ENCODE results near the gene FDXR.

FDXR gene

DNA sequence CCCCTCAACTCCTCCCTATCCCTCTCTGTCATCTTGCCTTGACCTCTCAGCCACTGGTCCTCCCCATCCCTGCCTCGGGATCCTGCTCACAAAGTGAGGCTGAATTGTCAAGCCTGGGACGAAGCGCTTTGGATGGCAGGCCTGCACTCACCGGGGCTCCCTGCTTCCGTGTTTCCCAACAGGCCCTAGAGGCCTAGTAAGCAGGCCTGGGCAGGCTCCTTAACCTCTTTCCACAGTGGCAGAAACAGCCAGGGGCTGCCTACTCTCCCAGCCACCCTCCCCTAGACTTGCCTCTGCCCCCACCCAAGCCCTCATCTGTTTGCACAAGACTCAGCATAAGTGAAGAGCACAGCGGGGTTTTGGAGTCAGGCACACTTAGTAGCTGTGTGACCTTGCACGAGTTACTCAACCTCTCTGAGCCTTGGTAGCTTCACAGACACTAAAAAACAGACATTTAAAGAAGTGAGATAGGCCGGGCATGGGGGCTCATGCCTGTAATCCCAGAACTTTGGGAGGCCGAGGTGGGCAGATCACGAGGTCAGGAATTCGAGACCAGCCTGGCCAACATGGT, 25.7 kb upstream of the FDXR start:
- FAIRE-seq: no peak
- no peak for DNase-seq (ENCODE audit: low spot score)

DNA sequence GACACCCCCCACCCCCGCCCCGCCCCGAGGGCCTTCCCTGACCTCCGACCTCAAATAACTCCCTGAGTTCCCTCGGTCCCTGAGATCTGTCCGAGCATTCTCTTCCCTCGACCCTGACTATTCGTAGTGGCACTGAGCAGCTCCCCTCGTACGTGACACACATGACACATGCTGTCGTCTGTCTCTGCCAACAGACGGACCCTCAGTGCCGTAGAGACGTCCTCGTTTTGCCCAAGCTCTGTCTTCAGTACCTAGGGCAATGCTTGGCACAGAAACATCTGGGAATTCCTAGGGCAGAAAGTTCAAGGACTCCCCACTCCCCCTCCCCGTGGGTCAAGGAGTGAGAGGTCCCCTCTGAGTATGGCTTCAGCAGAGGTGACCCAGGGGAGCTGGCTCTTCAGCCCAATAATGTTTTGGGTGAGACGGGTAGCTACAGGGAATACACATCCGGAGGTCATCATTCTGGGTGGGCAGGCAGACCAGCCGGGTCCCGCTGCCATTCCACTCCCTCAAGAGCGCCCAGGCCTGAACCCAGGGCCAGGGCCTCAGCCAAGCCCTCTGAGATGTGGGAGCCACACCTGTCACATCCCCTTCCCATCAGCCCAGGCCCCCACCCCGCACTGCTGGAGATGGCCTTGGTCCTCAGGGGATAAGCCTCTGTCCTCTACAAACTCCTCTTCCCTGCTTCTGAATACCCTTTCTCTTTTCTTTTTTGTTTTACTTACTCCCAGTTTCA, 21.3 kb upstream of the FDXR start:
- DNase-seq (ENCODE audit: low spot score): no peak
- no peak for FAIRE-seq

DNA sequence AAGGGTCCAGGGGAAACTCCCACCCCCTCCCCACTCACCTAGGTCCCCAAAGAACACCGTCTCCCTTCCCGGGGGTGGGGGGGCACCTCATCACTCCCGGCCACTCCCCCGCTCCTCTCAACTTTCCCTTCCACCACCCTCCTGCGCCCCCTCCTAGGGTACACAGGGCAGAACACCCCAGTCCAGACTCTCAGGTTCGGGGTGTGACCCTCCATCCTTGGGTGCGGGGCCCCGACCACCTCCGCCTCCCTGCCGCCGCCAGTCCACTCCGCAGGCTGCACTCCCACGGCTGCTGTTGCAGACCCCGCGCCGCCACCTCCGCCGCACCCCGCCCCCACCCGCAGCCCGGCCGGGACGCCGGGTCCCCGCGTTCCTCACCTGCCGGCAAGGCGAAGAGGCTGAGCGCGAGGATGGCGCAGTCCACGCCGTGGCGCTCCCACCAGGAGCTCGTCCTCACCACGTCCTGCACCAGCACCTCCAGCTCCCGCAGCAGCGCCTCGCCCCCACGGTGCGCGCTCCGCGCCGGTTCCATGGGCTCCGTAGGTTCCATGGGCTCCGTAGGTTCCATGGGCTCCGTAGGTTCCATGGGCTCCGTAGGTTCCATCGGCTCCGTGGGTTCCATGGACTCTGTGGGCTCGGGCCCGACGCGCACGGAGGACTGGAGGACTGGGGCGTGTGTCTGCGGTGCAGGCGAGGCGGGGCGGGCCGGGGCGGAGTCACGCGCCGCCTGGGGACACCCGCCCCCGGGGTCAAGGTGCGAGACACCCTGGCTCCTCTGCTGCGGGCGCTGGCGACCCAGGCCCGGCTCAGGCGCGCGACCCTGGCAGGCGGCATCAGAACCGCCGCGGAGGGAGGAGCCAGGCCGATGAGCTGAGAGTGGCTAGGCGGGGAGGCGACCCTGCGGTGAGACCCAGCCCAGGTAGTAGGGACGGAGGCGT, 20.4 kb upstream of the FDXR start, which contains the start of gene FADS6:
Gene FADS6 (minus strand): TSS at position 660 of the 938 bp plus-strand sequence. CDS start 38 bp downstream, at position 622.
- no peak for DNase-seq (ENCODE audit: low spot score)
- FAIRE-seq: no peak

DNA sequence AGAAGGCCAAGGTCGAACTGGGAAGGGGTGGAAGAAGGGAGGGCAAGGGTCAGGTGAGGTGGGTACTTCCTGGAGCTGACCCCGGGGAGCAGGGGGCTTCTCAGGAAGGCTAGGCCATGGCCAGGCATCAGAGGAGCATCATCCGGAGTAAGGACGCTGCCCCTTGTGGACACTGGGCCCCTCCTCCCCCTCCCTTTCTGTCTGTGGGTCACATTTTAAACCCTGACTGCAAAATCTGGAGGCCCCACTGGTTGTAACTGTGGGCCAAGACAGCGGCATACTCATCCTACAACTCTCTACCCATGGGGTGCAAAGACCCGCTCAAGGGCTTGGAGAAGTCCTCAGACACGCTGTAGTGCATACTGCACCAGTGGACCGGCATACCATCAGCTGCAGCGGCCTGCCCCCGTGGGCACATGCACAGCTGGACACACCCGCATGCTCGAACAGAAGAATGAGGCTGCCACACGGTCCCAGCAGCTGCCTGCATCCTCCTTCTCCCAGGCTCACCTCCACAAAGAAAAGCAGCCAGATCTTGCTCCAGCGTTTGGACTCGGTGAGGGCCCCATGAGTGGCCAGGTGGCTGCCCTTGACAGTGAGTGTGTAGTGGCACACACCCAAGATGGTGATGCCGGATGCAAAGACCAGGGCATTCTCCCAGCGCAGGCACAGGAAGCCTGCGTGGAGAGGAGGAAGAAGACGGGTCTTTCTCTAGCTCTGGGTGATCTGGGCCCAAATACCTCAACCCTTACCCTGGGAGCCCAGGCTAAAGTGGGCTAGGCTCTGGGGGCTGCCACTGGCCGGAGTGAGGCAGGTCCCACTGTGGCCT, 19.4 kb upstream of the FDXR start:
- FAIRE-seq (no peak), DNase-seq (ENCODE audit: low spot score) (no peak)

DNA sequence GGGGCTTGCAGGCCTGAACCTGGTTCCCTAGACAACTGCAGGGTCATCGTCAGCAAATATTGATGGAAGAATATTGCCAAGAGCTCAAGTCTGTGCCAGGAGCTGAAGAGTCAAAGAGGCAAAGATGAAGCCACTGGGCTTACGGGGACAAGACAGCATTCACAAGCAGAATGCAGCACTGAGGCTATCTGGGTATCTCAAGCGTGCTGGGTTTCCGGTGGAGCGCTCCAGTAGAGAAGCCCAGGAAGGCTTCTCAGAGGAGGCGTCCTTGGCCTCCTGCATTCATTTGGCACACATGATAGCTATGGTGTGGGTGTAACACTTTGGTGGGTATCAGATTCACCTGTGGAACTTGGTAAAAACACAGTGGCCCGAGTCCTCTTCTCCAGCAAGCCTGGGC, 17.8 kb upstream of the FDXR start:
- FAIRE-seq: no peak
- no peak for DNase-seq (ENCODE audit: low spot score)

DNA sequence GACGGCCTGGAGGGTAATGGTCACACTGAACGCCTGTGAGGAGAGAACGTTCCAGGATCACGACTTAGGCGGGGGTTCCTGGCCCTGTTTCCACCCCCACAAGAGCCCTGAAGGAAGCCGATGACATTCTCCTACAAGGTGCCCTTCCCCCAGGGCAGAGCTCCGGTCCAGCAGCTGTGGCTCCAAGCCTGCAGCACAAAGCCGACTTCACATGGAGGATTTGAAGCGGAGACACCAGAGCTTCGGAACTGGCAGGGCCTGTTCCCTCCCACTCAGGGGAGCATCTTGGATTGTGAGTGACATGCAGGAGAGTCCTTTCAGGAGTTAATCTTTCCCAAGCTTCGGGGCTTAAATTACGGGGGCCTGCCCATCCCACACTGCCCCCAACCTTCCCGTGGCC, 15.7 kb upstream of the FDXR start:
- FAIRE-seq (no peak), DNase-seq (ENCODE audit: low spot score) (no peak)

DNA sequence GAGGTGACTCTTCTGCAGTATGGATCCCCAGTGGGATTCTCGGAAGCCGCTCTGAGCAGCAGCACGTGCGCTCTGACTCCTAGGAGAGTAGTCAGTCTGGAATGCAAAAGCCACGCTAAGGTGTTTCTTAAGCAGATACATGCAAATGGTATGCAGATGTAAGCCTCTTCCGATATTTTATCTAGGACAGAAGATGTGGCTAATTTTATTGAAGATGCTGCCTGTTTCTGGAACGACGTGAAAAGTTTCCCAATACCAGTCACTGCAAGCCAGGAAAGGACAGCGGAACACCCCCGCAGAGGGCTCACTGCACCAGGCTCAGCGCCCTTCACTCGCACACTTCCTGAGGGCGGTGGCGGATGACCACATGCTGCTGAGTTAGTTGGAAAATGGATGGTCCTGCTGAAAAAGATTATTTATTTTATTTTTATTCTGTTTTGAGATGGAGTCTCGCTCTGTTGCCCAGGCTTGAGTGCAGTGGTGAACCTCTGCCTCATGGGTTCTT, 10.5 kb upstream of the FDXR start:
- DNase-seq (ENCODE audit: low spot score): no peak
- no peak for FAIRE-seq

DNA sequence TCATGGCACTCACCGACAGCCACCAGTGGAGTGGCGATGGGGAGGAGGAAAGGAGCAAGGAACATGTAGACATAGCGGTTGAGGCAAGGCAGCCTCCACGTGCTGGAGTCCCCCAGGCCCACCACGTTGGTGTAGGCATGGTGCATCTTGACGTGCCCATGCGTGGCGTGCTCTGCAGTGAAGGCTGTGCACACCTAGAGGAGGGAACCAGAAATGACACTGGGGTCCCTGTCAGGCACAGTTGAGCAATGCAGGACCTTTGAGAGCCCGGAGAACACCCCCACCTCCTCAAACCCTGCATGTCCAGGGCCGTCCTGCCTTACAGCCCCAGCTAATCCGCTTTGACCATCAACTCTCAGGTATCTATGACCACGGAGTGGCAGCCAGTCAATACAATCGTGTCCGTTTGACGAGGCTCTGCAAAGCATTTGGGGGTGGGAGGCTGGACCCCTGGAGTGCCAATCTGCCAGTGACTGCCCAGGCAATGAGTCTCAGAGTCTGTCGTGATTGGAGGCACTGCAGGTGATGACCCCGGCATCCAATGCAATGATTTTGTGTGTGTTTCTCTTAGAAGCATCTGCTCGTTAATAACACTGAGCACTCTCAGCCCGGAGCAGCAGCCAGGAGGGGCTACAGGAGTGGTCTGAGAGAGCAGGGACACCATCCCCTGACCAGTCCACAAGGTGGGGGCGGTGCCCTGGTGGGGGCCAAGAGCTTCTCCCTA, 9.9 kb upstream of the FDXR start:
- FAIRE-seq (peak; percentile 27), DNase-seq (ENCODE audit: low spot score) (no peak)

DNA sequence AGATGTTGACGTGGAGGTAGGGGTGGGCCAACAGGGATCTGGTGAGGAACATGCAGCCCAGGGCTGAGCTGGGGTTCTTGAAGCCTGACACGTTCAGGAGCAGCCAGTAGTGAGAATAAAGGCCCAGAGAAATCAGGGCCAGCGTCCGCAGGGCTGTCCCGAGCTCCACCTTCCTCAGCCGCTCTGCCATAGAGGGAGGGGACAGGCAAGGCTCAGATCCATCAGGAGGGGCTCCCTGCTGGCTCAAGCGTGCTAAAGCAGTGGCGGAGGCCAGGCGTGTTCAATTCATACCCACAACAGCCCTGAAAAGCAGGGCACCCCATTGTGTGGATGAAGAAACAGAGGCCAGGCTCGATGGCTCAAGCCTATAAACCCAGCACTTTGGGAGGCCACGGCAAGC, 8.3 kb upstream of the FDXR start:
- FAIRE-seq (no peak), DNase-seq (ENCODE audit: low spot score) (no peak)

DNA sequence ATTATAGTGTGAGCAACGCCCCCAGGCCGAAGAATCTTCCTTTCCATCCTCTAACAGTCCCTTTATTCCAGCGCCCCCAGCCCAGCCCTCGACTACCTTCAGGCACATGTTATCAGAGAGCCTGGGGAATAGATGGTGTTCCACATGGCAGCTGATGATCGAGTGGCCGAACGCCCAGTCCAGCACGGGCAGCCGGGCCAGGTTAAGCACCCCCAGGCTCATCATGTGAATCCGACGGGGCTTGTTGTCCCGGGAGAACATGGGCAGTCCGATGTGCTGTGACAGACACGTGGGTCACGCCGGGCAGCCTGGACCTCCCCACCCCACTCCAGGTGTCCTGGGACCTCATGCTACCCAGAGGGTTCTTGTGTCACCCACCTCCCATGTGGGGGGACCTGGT, 6.5 kb upstream of the FDXR start:
- DNase-seq (ENCODE audit: low spot score) (no peak), FAIRE-seq (no peak)

DNA sequence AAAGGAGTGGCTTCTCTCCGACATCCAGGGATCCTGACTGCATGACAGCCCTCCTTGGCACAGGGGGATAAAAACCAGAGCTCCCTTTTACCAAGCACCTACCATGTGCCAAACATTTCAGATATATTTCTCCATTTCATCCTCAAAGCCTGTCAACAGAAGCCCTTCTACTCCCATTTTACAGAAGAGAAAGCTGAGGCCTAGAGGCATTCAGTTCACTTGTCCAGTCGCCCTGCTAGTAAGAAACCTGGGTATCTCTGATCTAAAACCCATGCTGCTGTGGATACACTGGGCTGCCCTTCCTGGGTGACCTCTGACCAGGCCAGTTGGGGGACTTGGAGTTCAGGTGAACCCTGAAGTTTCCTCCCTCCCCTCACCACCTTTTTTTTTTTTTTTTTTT, 5.9 kb upstream of the FDXR start:
- DNase-seq (ENCODE audit: low spot score) (no peak), FAIRE-seq (no peak)

DNA sequence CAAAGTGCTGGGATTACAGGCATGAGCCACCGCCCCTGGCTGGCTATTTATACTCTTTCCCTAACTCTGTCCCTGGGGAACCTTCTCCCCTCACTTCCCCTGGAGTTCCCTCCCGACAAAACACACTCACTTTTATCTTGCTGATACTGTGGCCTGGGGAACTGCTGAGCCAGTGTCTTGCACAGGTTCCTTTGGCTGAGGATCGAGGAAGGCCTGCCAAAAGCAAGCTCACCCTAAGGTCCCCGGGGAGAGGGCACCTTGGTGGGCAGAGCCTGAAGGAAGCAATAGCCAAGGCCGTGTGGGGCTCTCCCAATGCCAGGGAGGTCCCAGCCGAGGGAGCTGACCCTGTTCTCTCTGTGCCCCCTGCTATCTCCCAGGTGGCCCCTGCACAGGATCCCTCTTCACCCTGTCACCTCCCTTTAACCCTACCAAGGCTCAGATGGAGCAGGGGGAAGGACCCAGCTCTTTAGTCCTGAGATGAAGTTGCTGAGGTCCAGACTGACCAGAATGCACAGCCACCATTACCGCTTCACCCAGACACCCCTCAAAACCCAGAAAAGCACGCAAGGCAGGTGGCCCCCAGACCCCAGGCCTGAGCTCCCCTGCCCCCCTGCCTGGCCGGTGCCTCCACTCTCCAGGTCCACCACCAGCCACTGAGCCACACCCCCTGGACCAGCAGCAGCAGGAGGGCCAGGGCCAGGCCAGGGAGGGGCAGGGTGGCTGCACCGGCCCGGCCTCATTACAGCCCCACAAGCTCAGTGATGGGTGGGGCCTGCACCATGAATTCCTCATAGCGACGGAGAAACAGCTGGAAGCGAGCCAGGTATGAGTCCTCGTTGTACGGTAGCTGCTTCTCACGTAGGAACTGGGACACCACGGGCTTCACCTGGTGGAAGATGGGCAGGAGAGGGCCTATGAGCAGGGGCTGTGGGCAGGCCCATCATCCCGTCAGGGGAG, 5.1 kb upstream of the FDXR start:
- DNase-seq (ENCODE audit: low spot score): peak; percentile 67
- FAIRE-seq: no peak

DNA sequence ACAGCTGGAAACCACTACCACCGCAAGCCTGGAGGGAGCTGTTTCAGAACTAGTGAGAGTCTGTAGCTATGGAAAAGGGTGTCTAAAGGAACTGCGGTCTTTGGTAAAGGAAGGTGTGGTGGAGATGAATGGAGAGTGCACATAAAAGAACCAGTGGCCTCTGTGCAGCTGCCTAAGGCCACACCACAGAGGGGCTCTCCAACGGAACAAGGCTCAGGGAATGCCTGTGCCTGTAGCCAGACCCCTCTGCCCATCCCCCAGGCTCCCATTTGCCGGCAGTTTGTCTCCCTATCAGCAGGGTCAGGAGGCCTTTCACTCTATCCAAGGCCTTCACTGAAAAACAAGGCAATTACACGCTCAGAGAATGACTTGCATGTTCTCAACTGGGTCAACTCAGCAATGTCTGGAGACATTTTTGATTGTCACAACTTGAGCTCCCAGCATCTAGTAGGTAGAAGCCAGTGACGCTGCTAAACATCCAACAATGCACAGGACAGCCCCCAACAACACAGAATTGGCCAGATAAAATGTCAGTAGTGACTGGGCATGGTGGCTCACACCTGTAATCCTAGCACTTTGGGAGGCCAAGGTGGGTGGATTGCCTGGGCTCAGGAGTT, 3.3 kb upstream of the FDXR start:
- no peak for FAIRE-seq
- DNase-seq (ENCODE audit: low spot score): no peak

DNA sequence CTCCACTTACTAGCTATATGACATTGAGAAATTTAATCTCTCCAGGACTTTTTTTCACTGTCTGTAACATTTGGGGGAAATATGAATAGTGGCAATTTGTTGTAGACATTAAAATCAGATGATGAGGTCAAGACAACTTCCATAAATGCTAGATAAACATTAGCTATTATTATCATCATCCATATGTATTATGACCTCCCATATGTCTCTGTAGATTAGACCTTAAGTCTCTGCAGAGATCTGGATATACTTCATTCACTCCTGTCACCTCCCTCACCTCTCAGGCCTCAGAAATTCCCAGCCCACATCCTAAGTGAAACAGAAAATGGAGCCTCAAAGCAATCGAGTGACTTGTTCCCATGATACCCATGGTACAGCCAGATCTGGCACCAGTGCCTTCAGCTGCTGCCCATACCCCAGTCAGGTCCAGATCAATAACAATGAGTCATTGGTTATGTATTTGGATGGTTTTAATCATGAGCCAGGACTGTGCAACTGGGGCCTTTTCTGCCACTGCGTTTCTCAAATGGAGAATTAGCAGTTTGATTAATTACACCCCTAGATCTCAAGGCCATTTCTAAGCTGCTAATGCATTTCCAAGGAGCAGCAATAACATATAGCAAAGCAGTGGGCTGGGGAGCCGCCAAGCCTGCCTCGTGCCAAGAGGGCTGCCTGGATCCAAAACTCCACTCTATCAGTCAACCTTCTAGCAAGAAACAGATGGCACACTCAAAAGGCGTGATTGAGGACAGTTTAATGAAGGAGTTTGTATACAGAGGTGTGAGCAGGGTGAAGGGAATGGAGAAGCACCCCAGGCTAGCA, 2.6 kb upstream of the FDXR start:
- no peak for DNase-seq (ENCODE audit: low spot score)
- no peak for FAIRE-seq

DNA sequence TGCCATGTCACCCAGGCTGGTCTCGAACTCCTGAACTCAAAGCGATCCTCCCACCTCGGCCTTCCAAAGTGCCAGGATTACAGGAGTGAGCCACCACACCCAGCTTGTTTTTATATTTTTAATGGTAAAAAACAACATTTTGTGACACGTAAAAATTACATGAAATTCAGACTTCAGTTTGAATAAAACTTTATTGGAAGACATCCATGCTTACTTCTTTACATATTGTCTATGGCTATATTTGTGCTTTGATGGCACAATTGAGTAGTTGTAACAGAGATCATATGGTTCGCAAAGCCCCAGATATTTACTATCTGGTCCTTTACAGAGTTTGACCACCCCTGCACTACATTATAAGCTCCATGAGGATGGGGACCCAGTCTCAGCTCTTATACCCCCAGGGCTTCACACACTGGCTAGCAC, 1.8 kb upstream of the FDXR start:
- no peak for FAIRE-seq
- no peak for DNase-seq (ENCODE audit: low spot score)

DNA sequence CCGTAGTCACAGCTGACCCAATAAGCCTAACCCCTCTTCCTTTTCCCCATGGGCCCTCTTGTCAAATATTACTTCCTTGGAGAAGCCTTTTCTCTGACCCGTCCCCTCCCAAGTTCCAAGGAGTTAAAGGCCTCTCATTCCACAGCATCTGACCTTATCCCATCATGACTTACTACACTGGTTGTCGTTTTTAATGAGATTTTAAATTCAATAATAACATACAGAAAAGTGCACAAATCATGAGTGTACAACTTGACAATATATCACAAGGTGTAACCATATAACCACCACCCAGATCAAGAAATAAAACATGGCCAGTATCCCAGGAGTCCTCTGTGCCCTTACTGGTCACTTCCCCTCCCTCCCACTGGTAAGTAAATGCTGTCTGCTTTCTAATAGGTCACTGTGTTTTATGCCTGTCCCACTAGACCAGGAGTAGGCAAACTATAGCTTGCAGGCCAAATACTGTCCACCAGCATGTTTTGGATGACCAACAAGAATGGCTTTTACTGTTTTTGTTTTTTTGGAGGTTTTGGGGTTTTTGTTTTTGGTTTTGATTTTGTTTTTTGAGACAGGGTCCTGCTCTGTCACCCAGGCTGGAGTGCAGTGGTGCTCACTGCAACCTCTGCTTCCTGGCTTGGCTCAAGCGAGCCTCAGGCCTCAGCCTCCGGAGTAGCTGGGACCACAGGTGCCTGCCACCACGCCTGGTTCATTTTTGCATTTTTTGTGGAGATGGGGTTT, 1.2 kb upstream of the FDXR start:
- FAIRE-seq (no peak), DNase-seq (ENCODE audit: low spot score) (no peak)

Data from urothelium cell line (cell line).